ENCODE data around the gene INHBB. TPM values are rescaled to one million over a fixed set of nuclear protein-coding genes. Genes with fewer than 3 reads are reported as not detected.

Gene INHBB
- total RNA-seq, 1 donor from 2014 or later, result 0.62 TPM

GRCh38 chr2:120354467-120354866 is 8.5 kb downstream of the INHBB start:
- DNase-seq (ENCODE audit: extremely low spot score, unreplicated experiment), result no peak
- H3K36me3 Mint-ChIP-seq (ENCODE audit: unreplicated experiment), result no peaks in the 10 kb centered on the region
- H3K4me3 Mint-ChIP-seq (ENCODE audit: unreplicated experiment), result no peak overlapping the region
- no peaks in the 10 kb centered on the region for H3K9me3 Mint-ChIP-seq (ENCODE audit: unreplicated experiment)
- H3K27ac Mint-ChIP-seq (ENCODE audit: unreplicated experiment), result no peak overlapping the region
- H3K27me3 Mint-ChIP-seq (ENCODE audit: unreplicated experiment), result peaks cover 62% of the 10 kb centered on the region
- TF ChIP-seq CTCF (IDR thresholded peaks at IDR 0.05), result no peak
- no peaks in the 10 kb centered on the region for H3K4me1 Mint-ChIP-seq (ENCODE audit: unreplicated experiment)

DNA sequence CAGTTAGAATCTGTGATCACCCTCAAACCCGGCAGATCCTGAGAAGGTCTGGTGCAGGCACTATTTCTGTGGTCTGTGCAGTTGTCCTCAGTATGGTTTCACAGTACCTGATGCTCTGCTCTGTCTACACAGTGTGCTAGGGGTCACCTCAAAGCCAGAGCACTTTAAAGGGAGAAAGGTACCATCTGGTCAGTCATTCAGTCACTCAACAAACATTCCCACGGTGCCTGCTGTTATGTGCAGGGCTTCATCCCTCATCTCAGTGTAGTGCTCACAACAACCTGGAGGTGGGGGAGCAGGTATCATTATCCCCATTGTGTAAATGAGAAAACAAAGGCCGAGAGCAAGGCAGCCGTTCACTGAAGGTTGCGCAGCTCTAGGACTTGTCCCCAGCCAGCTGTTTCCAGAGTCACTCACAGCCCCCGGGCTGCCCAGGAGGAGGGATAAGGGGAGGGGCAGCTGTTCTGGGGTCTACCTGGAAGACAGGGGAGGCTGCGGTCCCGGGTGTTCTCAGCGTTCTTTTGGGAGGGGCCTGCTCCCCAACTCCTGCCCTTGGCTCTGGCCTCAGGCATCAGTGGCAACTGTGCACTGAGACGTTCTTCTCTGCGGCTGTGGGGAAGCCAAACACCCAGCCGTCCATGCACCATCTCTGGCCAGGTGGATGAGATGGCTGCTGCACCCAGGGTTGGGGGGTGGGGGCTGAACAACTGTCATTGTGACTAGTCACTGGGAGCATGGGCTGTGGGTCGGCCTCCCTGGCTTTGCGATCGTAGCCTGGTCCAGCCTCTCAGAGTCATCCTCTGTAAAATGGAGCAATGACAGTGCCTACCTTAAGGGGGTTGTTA is 9.2 kb downstream of the INHBB start:
- Mint-ChIP-seq H3K27ac (ENCODE audit: unreplicated experiment) (no peak overlapping the region), H3K27me3 (ENCODE audit: unreplicated experiment) (peaks cover 58% of the 10 kb centered on the region), H3K4me3 (ENCODE audit: unreplicated experiment) (no peak overlapping the region), H3K36me3 (ENCODE audit: unreplicated experiment) (no peaks in the 10 kb centered on the region), H3K9me3 (ENCODE audit: unreplicated experiment) (no peaks in the 10 kb centered on the region), H3K4me1 (ENCODE audit: unreplicated experiment) (no peaks in the 10 kb centered on the region)
- DNase-seq (ENCODE audit: extremely low spot score, unreplicated experiment), result no peak
- TF ChIP-seq CTCF (IDR thresholded peaks at IDR 0.05), result no peak

GRCh38 chr2:120355780-120356266 is 9.9 kb downstream of the INHBB start:
- H3K4me3 Mint-ChIP-seq (ENCODE audit: unreplicated experiment), result no peak overlapping the region
- H3K4me1 Mint-ChIP-seq (ENCODE audit: unreplicated experiment), result no peaks in the 10 kb centered on the region
- no peak for TF ChIP-seq CTCF (IDR thresholded peaks at IDR 0.05)
- no peaks in the 10 kb centered on the region for H3K36me3 Mint-ChIP-seq (ENCODE audit: unreplicated experiment)
- peaks cover 53% of the 10 kb centered on the region for H3K27me3 Mint-ChIP-seq (ENCODE audit: unreplicated experiment)
- no peak overlapping the region for H3K27ac Mint-ChIP-seq (ENCODE audit: unreplicated experiment)
- H3K9me3 Mint-ChIP-seq (ENCODE audit: unreplicated experiment), result no peaks in the 10 kb centered on the region
- no peak for DNase-seq (ENCODE audit: extremely low spot score, unreplicated experiment)

DNA sequence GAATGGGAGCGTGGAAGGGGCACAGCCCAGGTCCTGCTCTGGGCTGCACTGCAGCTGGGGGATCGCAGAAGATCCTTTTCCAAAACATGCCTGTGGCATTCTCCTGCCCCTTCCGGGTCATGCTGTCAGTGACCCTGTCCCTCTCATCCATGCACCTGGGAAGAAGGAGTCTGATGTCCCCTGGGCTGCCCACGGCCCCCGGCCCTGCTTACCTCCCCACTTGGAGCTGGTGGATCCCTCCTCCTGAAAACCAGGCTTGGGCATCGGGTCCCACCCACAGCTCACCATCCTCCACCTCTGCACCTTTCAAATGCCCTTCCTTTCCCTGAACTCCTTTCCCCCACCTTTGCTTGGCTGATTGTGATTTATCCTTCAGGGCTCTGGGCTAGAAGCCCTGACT is 11.8 kb downstream of the INHBB start:
- no peak overlapping the region for H3K4me3 Mint-ChIP-seq (ENCODE audit: unreplicated experiment)
- no peaks in the 10 kb centered on the region for H3K4me1 Mint-ChIP-seq (ENCODE audit: unreplicated experiment)
- TF ChIP-seq CTCF (IDR thresholded peaks at IDR 0.05), result no peak
- H3K36me3 Mint-ChIP-seq (ENCODE audit: unreplicated experiment), result no peaks in the 10 kb centered on the region
- no peaks in the 10 kb centered on the region for H3K9me3 Mint-ChIP-seq (ENCODE audit: unreplicated experiment)
- H3K27ac Mint-ChIP-seq (ENCODE audit: unreplicated experiment), result no peak overlapping the region
- no peak for DNase-seq (ENCODE audit: extremely low spot score, unreplicated experiment)
- H3K27me3 Mint-ChIP-seq (ENCODE audit: unreplicated experiment), result peaks cover 52% of the 10 kb centered on the region

- H3K27ac Mint-ChIP-seq (ENCODE audit: unreplicated experiment), result no peak overlapping the region
- no peak for TF ChIP-seq CTCF (IDR thresholded peaks at IDR 0.05)
- no peaks in the 10 kb centered on the region for H3K4me1 Mint-ChIP-seq (ENCODE audit: unreplicated experiment)
- no peaks in the 10 kb centered on the region for H3K9me3 Mint-ChIP-seq (ENCODE audit: unreplicated experiment)
- no peak overlapping the region for H3K4me3 Mint-ChIP-seq (ENCODE audit: unreplicated experiment)
- no peak for DNase-seq (ENCODE audit: extremely low spot score, unreplicated experiment)
- peaks cover 56% of the 10 kb centered on the region for H3K27me3 Mint-ChIP-seq (ENCODE audit: unreplicated experiment)
- H3K36me3 Mint-ChIP-seq (ENCODE audit: unreplicated experiment), result no peaks in the 10 kb centered on the region
Observed at GRCh38 chr2:120358734-120359465, 13.0 kb downstream of the INHBB start.

Data from osteocyte (in vitro differentiated cells).